Uterus (tissue), 2 donors: ENCODE results near the gene KHDC1.

Source experiments
- POLR2A ChIP-seq, 2 donors: fragments of 450-650 bp; IDR thresholded peaks; one replicate each; pipeline ENCODE4 v1.6.1; 2016; ENCODE audit warnings: antibody characterized with exemption in 2 of 2, mild to moderate bottlenecking in 1 of 2, moderate library complexity in 1 of 2
- TF ChIP-seq, protein P1 (sequence below), 4 experiments: fragments of 200-600 bp in 2 of 4; fragments of 450-650 bp in 2 of 4; sonication (generic) in 2 of 4; IDR thresholded peaks; one replicate each; pipeline ENCODE4 v1.5.1; 2016 to 2019; ENCODE audit warnings: antibody characterized with exemption in 4 of 4, mild to moderate bottlenecking in 2 of 4, moderate library complexity in 1 of 4

GRCh38 chr6:73302339-73302738, 39.3 kb upstream of the KHDC1 start:
- TF ChIP-seq, protein P1, sequence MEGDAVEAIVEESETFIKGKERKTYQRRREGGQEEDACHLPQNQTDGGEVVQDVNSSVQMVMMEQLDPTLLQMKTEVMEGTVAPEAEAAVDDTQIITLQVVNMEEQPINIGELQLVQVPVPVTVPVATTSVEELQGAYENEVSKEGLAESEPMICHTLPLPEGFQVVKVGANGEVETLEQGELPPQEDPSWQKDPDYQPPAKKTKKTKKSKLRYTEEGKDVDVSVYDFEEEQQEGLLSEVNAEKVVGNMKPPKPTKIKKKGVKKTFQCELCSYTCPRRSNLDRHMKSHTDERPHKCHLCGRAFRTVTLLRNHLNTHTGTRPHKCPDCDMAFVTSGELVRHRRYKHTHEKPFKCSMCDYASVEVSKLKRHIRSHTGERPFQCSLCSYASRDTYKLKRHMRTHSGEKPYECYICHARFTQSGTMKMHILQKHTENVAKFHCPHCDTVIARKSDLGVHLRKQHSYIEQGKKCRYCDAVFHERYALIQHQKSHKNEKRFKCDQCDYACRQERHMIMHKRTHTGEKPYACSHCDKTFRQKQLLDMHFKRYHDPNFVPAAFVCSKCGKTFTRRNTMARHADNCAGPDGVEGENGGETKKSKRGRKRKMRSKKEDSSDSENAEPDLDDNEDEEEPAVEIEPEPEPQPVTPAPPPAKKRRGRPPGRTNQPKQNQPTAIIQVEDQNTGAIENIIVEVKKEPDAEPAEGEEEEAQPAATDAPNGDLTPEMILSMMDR (IDR thresholded peaks at IDR 0.05): no peak
- no peak for TF ChIP-seq POLR2A (IDR thresholded peaks at IDR 0.05)
